ENCODE data around the gene IFT172.

IFT172 gene

DNA sequence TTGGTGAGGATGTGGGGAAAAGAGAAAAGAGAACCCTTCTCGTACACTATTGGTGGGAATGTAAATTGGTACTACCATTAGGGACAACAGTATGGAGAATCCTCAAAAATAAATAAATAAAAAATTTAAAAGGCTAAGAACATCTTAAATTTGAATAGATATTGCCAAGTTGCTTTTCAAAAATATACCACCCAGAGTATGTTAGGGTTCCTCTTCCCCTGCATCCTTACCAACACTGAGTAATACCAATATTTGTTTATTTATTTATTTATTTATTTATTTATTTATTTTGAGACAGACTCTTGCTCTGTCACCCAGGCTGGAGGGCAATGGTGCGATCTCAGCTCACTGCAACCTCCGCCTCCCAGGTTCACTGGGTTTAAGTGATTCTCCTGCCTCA is 66.6 kb downstream of the IFT172 start:
- no peak for DNase-seq

DNA sequence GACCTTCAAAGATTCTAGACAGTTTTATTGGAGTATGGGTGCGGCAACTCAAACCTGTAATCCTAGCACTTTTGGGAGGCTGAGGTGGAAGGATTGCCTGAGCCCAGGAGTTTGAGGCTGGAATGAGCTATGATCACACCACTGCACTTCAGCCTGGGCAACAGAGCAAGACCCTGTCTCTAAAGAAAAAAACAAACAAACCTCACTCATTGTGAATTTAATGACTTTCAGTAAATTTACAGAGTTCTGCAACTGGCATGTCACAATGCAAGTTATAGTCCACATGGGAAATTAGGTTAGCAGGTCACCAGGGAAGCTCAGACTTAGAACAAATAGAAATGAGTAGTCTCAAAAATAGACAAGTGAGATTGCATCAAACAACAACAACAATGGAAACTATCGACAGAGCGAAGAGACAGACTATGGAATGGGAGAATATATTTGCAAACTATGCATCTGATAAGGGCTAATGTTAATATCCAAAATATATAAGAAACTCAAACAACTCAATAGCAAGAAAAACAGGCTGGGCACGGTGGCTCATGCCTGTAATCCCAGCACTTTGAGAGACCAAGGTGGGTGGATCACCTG is 67.8 kb downstream of the IFT172 start:
- DNase-seq = no peak

DNA sequence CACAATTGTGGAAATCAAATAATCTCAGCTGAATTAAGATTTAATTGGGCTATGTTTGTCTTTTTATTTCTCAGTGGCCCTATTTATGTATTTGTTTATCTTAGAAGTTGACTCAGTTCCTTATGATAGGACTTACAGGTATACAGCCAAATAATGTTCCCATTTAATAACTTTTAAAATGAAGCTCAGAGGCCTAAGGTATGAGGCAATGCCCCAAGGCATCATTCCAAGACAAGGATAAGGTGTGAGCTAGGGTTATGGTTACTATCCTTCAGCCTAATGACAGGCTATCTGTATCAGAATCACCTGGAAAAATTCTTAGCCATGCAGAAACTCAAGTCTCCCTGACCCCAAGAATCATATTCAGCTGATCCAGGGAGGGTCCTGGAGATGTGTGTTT is 68.5 kb downstream of the IFT172 start:
- DNase-seq = no peak

DNA sequence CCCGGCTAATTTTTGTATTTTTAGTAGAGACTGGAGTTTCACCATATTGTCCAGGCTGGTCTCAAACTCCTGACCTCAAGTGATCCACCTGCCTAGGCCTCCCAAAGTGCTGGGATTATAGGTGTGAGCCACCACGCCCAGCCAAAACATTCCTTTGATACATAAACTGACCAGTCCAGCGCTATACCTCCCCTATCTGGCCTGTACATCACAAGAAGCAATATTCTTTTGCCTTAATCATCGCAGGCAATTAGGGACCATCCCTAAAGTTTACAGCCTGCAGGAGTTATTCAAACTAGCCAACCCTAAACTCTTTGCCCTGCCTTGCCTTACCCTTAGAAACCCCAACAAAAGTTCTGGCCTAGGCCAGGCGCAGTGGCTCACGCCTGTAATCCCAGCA is 73.4 kb downstream of the IFT172 start:
- no peak for DNase-seq

DNA sequence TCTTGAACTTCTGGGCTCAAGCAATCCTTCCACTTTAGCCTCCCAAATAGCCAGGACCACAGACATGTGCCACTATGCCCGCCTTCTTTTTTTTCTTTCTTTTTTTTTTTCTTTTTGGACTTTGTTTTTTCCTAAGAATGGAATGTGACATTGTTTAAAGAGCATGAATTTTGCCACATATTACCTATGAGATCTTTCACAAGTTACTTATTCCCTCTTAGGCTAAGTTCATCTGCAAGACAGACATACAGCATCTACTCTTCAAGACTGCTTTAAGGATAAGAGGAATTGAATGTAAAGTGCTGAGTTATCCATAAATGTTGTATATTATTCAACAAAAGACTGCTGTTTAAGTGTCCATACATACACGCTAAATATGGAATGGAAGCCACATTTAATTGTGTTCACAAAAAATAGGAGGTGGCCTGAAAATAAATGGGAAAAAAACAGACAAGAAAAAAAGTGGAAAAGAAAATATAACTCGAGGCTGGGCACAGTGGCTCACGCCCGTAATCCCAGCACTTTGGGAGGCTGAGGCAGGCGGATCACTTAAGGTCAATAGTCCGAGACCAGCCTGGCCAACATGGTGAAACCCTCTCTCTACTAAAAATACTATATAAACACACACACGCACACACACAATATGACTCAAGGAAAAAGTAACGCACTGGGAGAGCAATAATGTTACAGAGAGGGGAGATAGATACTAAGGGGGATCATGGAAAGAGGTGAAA is 77.0 kb downstream of the IFT172 start:
- DNase-seq = no peak

DNA sequence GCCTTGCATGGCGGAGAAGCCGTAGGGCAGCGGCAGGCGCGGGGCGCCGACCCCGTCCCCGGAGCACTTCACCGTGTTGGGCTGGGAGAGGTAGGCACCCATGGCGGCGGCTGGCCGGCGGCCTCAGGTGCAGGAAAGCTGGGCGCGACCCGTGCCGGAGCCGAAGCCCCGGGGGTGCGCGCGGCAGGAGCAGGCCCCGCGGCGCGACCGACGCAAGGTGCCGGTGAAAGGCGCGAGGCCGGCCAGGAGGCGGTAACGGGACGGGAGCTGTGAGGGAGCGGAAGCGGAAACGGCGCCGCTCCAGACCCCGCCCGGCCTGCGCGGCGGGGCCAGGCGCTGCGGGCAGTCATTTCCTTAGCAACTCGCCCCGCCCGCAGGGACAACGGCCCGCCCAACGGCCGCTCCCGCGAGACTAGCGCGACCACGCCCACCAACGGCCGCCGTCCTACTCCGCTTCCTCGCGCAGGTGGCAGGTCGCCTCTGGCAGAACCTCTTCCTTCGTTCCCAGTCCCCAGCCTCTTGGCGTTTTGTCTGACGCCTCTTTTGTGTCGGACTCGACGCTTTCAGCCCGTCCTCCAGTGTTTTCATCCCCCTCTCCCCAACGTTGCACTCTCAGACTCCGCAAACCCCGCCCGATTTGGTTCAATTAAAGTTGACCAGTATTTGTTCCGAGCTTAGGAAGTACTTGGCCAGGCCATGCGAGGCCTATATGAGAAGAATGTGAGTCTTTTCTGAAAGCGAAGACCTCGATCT is 80.0 kb downstream of the IFT172 start, which contains the start of gene PPM1G:
Gene PPM1G (minus strand): TSS at position 271 of the 753 bp plus-strand sequence. CDS start 169 bp downstream, at position 102.
- DNase-seq = peak; percentile 97

DNA sequence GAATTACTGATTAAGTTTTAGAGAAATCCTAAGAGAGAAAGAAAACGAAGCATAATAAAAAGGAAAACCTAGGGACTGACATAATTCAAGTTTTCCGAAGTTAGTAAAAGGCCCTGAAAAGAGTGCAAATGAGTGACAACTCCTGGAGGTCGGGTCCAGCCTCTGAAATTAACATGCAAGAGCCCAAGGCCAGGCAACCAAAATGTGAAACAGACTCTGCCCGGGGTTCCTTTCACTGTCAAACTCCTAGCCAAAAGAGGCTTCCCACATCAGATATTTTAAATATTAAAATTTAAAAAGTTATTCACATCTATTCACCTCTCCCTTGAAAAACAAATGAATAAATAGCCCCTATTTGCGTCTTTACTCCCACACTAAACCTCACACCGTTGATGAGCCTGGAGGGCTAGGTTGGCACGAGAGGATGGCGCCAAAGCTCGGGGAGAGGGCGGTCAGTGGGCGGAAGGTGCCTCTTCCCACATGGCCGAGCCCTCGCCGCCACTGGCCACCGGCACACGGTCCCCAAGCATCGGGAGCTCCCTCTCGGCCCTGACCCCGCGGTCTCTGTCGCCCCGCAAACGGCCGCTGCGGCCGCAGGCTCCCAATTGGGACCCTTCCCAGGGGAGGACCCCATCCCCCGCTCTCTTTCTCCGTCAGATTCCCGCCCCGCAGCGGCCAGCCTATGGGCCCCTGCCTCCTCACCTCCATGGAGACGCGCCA is 80.8 kb downstream of the IFT172 start:
- peak; percentile 55 for DNase-seq

DNA sequence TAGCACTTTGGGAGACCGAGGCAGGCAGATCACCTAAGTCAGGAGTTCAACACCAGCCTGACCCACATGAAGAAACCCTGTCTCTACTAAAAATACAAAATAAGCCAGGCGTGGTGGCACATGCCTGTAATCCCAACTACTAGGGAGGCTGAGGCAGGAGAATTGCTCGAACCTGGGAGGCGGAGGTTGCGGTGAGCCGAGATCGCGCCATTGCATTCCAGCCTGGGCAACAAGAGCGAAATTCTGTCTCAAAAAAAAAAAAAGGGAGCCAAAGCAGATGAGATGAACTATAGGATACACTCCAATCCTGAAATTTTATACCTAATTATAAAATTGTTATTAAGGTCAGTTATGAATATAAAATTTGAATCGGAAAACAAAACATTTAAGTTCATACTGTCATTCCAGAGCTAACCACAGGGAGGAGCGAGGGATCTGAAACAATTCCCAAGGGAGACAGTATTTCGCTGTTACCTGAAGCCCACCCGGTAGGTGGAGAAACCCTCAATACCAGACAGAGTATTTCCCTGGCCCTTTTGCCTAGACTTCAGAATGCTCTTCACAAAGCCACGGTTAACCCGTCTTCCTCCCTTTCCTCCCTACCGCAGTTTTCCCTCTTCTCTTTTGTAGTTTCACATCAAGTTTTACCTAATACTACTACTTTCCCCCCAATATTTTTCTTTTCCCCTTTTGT is 81.6 kb downstream of the IFT172 start:
- DNase-seq = peak; percentile 91

DNA sequence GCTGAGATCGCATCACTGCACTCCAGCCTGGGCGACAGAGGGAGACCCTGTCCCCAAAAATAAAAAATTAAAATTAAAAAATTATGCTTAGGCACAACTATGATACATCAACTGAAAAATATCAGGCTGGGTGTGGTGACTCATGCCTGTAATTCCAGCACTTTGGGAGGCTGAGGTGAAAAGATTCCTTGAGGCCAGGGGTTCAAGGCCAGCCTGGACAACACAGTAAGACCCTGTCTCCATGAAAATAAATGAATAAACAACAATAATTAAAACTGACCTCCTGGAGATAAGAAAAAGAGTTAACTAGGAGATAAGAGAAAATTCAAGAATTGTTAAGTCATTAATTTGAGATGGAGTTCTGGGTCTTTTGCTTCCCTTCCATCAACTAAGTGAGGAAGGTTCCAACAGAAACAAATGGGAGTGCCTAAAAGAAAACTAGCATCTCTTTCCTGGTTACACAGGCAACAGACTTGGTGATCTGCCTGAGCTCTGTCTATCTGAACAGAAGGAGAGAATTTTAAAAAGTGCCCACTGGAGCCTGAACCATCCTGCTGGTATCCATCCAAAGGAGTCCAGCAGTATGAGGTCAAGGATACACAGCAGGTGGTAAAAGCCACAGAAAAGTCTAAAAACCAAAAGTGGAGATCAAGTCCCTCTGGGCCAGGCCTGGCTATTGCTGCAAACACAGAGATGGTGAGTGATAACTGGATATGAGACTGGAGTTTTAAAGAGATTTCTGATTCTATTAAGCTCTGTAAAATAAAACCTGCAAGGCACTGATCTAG is 89.0 kb downstream of the IFT172 start:
- no peak for DNase-seq

DNA sequence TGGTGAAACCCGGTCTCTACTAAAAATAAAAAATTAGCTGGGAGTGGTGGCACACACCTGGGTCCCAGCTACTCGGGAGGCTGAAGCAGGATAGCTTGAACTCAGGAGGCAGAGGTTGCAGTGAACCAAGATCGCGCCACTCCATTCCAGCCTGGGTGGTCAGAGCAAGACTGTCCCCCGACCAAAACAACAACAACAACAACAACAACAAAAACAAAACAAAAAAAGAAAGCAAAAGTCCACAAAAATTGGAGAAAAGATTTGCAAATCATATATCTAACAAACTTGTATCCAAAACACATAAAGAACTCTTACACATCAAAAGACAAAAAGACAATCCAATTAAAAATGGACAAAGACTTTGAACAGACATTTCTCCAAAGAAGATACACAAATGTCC is 90.6 kb downstream of the IFT172 start:
- no peak for DNase-seq
